Vagina (tissue), 2 donors: ENCODE data around the gene TGFBR2.

ENCODE experiments used
- POLR2A ChIP-seq, 2 donors: fragments of 450-650 bp; IDR thresholded peaks; one replicate each; pipeline ENCODE4 v1.6.1; 2017; ENCODE audit warnings: antibody characterized with exemption in 2 of 2, mild to moderate bottlenecking in 2 of 2, moderate library complexity in 2 of 2
- POLR2AphosphoS5 ChIP-seq, 2 donors: sonication (generic); formaldehyde crosslinking; IDR thresholded peaks; one replicate each; pipeline ENCODE4 v1.9.0; 2017; ENCODE audit warnings: antibody characterized with exemption in 2 of 2, mild to moderate bottlenecking in 2 of 2, low read depth in 1 of 2; ENCODE audit not compliant: insufficient read depth in 1 of 2
- TF ChIP-seq, protein P1 (sequence below), 3 experiments: fragments of 450-650 bp in 2 of 3; fragments of 200-600 bp in 1 of 3; sonication (generic) in 1 of 3; IDR thresholded peaks; one replicate each; pipeline ENCODE4 v1.5.1; 2017 to 2019; ENCODE audit warnings: antibody characterized with exemption in 3 of 3, mild to moderate bottlenecking in 2 of 3, moderate library complexity in 2 of 3

DNA sequence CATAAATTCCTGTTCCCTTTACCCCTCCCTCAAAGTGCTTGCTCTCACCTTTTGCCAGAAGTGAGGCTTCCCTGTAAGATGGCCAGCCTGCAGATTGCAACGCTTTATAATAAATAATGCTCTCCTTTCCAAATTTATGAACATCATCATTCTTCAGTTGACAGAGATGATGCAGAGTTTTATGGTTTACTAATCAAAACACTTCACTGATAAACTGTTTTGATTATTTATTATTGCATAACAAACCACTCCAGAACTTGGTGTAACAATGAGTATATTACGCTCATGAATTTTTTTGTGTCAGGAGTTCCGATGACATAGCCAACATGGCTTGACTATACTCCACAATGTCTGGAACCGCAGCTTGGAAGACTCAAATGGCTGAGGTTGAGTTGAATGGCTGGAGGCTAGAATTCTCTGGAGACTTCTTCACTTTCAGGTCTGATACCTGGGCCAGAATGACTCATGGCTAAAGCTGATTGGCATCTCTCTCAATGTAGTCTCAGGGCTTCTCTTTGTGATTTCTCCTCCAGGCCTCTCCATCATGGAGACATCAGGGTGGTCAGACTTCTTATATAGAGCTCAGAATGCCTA is 27.3 kb upstream of the TGFBR2 start:
- TF ChIP-seq, protein P1, sequence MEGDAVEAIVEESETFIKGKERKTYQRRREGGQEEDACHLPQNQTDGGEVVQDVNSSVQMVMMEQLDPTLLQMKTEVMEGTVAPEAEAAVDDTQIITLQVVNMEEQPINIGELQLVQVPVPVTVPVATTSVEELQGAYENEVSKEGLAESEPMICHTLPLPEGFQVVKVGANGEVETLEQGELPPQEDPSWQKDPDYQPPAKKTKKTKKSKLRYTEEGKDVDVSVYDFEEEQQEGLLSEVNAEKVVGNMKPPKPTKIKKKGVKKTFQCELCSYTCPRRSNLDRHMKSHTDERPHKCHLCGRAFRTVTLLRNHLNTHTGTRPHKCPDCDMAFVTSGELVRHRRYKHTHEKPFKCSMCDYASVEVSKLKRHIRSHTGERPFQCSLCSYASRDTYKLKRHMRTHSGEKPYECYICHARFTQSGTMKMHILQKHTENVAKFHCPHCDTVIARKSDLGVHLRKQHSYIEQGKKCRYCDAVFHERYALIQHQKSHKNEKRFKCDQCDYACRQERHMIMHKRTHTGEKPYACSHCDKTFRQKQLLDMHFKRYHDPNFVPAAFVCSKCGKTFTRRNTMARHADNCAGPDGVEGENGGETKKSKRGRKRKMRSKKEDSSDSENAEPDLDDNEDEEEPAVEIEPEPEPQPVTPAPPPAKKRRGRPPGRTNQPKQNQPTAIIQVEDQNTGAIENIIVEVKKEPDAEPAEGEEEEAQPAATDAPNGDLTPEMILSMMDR (IDR thresholded peaks at IDR 0.05) = no peak
- TF ChIP-seq POLR2A (IDR thresholded peaks at IDR 0.05) = no peak
- no peak for TF ChIP-seq POLR2AphosphoS5 (IDR thresholded peaks at IDR 0.05; ENCODE audit: insufficient read depth in 1 of 2, low read depth in 1 of 2)
